ENCODE results near the gene CST3.
"Not testable (repeated sequence)": the region's sequence is repeated elsewhere in the genome, so short reads cannot be mapped to it uniquely, and the experiment has no call there.

Gene CST3, protein sequence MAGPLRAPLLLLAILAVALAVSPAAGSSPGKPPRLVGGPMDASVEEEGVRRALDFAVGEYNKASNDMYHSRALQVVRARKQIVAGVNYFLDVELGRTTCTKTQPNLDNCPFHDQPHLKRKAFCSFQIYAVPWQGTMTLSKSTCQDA

DNA sequence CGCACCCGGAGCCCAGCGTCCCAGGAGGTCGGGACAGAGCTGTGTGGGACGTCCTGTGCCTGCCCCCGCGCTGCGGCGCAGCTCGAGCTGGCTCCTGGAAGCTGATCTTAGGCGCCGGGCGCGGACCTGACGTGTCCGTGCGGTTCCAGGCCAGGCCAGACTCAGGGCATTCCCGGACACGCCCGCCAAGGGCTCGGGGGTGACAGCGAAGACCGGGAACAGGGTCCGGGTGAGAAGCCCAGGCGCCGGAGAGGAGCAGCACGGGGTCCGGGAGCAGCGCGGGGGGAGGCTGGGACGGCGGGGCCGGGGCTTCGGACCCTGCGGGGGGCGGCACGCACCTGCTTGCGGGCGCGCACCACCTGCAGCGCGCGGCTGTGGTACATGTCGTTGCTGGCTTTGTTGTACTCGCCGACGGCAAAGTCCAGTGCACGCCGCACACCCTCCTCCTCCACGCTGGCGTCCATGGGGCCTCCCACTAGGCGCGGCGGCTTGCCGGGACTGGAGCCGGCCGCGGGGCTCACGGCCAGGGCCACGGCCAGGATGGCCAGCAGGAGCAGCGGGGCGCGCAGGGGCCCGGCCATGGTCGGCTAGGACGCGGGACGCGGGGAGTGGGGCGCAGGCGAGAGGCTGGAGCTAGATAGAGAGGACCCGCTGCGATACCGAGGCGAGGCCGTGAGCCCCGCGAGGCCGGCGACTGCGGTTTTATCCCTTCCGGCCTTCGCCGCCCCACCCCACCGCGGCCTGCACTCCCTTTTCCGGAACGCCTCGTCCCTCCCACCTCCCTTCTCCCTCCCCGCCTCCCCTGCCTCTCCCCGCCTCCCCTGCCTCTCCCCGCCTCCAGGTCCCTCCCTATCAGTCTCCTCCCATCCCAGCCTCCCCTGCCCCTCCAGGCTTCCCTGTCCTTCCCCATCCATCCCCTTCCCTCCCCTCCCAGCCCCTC is at the start of gene CST3:
Gene CST3 (minus strand): TSS at position 674 of the 940 bp plus-strand sequence. CDS start 93 bp downstream, at position 581.
- no peak for FAIRE-seq

DNA sequence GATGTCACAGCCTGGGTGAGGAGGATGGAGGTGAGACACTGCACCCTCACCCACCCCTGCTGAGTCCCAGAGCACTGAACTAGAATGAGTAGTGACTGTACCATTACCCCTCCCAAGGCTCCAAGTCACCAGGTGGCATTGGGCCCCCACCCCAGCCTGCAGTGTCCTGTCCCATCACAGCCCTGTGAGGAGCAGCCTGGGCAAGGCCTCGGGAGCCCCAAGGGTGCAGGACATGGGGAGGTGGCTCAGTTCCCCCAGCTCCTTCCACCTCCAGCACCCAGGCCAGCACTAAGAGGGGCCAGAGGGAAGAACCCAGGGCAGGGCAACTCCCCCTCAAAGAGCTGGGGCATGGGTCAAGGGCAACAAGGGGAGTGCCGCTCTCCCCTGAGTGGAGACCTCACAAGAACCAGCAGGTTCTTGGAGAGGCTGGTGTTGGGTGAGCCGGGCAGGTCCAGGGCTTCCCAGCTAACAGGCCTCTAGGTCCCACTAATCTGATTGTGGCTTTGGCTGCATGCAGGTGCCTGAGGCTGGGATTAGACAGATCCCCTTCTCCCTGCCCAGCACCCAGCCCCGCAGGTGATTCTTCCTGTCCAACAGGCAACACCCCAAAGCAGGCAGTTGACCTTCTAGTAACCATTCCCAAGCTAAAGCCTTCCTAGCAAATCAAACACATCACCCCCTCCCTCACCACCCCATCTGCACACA is 48.4 kb upstream of the CST3 start:
- no peak for FAIRE-seq

DNA sequence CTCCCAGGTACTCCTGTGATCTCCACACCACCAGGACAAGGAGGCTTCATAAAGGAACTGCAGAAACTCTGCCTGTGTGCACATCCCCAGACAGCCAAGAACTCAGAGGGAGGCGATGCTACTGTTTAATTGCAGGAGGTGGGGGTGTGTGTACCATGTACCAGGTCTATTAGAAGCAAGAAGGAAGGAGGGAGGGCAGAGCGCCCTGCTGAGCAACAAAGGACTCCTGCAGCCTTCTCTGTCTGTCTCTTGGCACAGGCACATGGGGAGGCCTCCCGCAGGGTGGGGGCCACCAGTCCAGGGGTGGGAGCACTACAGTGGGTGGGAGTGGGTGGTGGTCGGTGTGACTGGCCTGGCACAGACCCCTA is 47.8 kb upstream of the CST3 start:
- not testable (repeated sequence) for FAIRE-seq

DNA sequence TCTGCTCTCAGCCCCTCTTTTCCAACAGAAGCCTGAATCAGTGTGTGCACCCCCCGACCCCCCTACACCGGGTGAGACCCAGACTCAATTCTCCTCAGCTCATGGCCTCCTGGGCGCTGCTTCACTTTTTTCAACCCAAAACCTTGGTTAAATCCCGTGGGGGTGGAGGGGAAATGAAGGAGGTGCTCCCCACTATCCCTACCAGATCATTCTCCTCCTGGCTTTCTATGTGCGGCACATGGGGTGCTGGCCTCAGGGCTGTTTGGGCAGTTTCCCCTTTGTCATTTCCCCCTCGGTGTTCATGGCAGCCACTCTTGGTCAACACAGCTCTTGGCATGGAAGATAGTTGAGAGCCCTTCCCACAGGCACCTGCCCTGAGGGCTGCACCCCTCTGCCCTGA is 46.5 kb upstream of the CST3 start:
- FAIRE-seq, result no peak

DNA sequence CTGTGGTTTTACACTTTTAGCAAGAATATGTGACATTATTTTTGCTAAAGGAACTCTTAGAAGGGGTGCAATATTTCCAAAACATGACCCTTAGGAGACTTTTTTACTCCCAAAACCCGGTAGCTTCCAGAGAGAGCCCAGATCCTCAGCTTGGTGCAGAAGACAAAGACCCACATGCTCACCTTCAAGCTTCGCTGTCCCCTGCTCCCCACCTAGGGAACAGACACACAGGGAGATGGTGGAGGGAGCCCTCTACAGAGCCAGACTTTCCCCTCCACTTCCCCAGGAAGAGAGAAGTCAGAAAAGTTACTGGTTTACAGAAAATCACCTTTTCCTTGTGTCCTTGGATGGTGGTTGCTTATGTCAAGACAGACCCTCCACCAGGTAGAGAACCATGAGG is 46.1 kb upstream of the CST3 start:
- FAIRE-seq, result no peak

DNA sequence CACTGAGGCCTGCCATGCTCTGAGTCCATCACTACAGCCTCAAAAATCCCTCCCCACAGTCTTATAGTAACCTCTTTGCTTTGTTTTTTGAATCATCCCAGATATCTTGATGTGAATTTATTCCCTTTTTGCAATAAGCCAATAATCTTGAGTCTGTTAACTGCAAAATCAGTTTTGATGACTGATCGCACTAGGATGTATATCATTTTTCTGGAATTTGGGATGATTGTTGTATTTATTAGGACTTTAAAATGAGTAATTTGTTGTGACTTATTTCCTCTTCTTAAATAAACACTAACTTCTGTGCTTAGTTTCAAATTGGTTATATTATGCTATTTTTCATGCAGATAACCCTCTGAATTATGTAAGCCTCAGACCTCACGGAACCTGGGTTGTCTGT is 45.5 kb upstream of the CST3 start:
- FAIRE-seq, result no peak

DNA sequence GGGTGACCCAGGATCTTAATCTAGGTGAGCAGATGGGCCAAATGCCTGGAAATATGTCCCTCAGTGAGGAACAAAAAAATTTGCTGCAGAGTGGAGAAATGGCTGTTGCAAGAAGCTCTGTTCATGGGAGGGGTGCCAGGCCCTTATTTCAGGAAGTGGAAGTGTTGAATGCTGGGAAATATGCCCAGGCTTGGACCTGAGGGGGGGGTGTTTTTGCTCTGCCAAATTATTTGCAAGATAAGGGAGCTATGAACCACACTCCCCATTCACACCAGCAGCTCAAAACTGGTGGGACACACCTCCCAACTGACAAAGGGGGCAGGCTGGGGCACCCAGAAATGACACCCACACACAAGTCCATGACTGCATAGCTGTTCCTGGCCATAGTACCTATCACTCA is 42.4 kb upstream of the CST3 start:
- FAIRE-seq, result no peak

DNA sequence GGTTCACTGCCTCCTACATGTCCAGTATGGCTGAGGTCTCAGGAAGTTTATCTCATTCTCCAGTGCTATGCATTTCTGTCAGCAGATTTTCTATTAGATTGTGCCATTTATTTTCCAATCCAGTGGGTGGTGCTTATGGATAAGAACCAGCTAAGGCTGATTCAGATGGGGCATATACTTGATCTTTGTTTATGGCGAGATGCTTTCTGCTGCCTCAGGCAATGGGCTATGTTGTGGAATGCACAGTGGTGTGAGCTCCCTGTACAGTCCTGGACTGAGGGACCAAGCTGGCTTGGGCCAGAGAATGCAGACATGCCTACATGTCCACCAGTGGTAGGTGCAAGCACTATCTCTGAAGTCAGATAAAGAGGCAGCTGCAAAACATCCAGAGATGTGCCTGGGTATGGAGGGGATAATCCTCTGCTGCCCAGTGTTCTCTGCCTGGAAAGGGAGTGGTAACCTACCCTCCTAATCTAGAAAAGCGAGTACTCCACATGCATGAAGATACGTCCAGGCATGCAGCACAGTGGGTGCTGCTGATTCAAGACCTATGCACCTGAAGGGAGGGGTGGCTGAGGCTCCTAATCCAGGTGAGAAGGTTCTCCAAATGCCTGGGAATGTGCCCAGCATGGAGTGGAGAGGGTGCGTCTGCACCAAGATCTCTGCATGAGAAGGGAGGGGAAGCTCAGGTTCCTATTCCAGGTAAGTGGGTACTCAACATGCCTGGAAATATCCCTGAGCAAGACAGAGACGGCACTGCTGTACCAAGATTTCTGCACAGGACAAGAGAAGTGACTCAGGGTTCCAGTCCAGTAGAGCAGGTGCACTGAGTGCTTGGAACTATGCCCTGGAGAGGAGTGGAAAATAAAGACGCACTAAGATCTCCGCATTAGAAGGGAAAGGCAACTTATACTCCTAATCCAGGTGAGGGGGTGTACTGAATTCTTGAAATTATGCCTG is 41.7 kb upstream of the CST3 start:
- FAIRE-seq, result no peak

DNA sequence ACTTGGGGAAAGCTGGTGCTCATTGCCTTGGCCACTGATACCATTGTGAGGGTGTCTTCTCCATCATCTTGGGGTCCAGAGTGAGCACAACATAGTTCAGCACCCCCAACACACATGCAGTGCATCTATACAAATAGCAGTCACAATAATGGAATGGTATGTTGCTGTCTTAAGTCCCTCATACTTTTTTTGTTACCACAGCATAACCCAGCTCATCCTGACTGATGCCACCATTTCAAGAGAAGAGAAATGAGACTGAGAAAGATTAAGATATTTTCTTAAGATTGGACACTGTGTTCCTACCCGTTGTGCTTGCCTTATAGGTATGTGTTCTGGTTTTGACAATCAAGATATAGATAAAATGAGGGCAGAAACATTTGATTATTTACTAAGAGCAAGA is 35.5 kb upstream of the CST3 start:
- FAIRE-seq, result no peak

DNA sequence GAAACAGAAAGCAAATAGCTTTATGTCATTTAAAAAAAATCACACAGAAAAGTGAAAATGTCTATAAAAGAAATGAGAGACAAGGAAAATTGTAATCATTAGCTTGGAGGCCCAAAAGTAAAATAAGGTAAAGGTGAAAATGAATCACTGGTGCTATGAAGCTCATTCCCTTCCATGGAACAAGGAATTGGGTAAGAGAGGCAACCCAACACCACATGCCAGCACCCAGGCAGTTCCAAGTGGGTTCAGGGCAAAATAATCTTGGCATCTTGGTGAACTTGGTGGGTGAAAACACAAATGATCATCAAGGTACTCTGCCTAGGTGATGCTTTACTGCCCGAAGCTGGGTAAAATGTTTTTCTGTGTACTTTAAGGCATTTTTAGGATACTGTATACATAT is 34.4 kb upstream of the CST3 start:
- FAIRE-seq, result no peak

DNA sequence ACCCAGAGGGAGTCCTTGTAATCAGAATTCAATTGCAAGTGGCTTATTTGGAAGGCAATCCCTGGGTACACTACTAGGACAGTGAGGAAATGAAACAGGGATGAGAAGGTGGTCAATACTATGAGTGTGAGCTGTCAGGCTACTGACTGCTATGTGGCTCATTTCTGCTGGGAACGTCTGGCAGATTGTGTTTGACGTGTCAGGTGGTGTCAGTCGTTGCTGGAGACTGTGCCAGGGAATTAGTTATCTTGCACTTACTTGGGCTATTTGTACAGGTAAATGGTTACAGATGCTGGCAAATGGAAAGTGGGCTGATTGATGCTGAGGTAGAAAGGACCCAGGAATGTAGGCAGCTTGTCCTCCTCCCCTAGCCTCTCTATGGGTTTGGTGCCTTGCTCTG is 33.7 kb upstream of the CST3 start:
- no peak for FAIRE-seq

DNA sequence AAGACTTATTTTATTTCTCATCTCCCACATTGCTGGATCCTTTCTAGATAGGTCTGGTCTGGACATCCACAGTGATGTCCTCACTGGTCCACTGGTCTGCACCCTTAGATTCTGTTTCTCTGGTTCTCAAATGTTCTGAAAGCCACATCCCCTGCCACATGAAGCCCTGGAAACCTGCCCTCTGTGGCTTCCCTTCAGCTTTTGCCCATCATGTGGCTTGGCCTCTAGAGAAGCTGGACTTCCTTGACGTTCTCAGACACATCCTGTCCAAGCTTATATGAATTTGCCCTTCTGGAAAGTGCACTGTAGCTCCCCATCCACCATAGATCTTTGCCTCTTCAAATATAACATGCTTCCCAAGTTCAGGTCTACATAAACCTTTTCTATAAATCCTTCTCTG is 32.6 kb upstream of the CST3 start:
- FAIRE-seq, result no peak

DNA sequence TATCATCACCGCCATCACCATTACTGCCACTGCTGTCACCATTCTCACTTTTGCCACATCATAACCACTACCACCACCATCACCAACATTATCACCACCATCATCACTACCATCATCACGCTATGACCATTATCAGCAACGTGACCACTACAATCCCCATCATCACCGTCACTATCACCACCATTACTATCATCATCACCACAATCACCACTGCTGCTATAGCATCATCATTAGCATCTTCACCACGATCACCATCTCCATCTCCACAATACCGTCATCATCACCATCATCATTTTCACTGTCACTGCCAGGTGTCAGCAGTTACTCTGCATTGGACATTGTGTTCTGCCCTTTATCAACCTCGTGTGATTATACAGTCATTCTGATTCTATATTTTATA is 32.1 kb upstream of the CST3 start:
- FAIRE-seq, result no peak

DNA sequence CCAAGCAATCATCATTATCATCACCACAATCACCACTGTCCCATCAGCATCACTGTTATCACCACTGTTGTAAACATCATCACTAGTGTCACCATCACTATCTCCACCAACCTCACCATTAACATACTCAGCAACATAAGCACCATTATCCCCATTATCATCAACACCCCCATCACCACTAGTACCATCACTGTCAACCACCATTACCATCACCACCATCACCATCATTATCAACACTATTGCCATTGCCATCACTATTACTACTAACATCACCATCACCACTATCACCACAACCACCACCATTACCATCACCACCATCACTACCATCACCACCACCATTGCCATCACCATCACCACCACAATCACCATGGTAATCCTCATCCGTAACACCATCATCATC is 31.6 kb upstream of the CST3 start:
- FAIRE-seq, result no peak

DNA sequence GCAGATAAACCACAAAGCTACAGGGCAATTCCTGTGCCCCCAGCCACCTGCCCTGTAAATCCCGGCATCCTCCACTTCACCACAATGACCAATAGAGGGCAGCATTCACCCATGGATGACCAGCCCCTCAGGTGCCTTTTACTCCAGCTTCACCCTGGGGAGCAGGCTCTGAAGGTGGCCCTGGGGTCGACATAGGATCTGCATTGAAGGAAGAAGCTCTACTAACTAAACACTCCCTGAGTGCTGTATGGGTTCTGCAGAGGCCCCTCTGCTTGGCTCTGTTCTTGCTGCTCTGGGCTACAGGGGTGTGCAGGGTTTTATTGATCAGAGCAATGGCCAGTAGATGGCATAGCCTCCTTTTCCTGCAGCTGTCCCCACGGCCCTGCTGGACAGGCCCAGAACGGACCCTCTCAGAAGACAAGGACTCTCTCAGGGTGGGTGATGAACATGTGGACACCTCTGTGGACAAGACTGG is 30.8 kb upstream of the CST3 start:
- FAIRE-seq, result no peak

DNA sequence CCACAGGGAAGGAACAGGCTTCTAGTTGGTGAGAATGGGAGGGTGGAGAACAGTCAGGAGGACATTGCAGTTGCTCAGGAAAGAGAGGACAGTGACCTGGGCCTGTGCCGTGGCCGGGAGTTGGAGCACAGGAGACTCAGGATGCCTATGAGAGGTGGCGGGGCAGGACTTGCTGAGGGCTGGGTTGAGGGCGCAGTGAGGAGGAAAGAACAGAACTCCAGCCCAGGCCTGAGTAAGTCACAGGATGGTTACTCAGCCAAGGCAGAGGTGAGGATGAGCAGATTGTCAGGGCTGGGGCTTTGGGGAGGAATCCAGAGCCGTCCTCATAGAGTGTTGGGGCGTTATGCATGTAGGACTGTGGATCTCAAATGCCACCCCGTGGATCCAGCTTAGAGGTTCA is 29.9 kb upstream of the CST3 start:
- FAIRE-seq, result no peak

DNA sequence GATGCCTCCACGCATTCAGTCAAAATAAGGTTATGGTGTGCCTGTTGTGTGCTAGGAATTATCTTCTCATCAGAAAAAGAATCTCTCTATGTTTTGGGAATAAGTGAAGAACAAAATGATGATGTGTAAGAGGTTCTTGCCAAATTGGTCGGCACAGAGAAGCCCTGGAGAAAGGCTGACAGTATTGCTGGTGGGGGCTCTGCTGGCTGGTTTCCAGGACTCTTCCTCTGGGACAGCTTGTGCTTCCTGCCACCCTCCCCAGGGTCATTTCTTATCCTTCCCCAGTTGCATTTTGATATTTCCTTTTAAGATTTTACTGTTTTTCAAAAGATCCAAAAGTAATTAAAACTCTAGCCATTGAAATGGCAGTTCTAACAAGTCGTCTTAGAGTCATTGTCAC is 28.9 kb upstream of the CST3 start:
- FAIRE-seq, result no peak

DNA sequence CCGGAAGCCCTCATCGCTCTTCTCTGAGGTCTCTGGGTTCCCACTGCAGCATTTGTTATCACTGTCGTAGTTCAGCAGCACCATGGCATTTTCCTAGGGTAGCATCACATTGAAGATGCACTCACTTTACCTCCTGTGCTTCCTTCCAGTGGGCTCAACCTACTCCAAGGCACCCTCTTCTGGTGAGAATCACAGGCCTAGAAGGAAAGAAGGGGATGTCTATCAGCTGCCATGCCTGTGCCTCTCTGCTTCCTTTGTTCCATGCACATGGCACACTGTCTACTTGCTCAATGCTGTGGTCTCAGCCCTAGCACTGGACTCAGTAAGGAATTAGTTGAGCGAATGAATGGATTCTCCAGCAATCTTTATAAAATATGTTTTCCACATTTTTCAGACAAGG is 28.4 kb upstream of the CST3 start:
- no peak for FAIRE-seq

DNA sequence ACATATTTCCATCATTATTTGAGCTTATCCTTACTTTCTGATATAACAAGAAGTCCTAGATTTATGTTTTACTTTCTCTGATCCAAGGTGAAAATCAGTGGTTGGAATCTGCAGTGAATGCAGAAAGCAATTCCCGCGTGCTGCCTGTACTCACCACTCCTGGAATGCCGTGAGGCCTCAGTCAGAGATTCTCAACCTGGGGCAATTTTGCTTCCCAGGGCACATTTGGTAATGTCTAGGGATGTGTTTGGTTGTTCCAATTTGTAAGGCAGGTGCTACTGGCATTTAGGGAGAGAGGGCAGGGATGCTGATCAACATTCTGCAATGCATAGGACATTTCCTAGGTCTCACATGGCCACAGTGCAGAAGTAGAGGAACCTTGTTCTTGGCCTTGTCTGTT is 27.2 kb upstream of the CST3 start:
- FAIRE-seq, result no peak

DNA sequence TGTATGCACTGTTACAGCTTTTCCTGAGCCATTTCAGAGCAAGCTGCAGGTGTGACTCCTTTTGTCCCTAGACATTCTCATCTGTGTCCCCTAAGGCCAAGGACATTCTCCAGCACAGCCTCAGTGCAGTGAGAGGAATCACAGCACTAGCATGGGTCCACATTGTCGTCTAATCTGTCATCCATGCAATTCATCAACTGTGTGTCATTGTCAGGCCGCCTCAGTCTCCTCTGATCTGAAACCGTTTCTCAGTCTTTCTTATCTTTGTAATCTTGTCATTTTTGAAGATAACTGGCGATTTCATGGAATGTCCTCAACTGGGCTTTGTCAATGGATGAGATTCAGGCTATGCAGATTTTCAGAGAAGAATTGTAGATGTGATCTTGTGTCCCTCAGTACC is 26.3 kb upstream of the CST3 start:
- FAIRE-seq, result not testable (repeated sequence)

DNA sequence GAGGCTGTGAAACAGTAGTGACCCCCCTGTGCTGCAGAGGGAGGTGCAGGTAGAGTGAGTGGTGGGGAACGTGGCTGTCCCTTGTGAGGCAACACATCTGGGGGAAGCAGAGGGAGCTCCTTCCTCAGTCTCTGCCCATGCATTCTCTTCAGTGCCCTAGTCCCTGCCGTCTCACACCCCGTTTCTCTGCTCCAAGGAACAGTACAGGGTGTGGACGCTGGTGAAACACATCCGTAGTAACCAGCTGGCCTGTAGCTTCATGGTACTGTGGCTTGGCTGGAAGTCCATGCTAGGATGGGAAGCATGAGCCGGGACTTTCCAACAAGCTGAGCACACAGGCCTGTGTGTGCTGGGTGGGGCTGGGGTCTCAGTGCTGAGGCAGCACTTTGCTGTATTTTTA is 25.4 kb upstream of the CST3 start:
- FAIRE-seq, result no peak

DNA sequence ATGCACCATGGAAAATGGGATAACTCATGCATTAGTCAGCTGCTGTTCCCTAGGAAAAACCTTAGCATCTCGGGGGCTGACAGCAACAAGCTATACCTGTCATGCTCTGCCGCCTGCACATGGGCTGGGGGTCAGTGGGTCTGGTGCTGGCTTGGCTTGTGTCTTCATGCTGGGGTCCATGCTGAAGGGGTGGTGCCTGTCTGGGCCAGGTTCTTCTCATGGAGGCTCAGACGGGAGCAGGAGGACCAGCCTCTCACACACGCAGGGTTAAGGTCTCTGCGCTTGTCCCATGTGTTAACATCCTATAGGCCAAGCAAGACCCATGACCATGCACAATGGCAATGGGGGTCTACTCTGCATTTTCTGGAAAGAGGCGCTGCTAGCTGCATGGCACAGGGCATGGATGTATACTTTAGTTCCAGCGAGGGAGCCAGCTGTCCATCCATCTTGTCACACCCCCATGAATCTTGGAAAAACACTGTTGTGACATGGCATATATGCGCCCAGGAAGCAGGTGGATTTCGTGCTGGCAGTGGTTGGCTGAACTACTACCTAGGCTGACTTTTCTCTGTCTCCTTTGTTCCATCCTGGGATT is 24.6 kb upstream of the CST3 start:
- FAIRE-seq, result no peak

All from endometrium (tissue), 2 donors.